BLaER1 (cell line): ENCODE measurements around the gene LLGL1.
"Not testable (repeated sequence)": the region's sequence is repeated elsewhere in the genome, so short reads cannot be mapped to it uniquely, and the experiment has no call there.

Experiments
- H3K27ac ChIP-seq: shearing (Covaris generic); formaldehyde crosslinking; 2 replicates; pipeline ENCODE4 v1.8.1; 2022
- H3K27me3 ChIP-seq: shearing (Covaris generic); formaldehyde crosslinking; 2 replicates; pipeline ENCODE4 v1.8.1; 2022
- H3K36me3 ChIP-seq: shearing (Covaris generic); formaldehyde crosslinking; 2 replicates; pipeline ENCODE4 v1.8.1; 2022
- H3K4me1 ChIP-seq: shearing (Covaris generic); formaldehyde crosslinking; 2 replicates; pipeline ENCODE4 v1.8.1; 2022
- H3K4me2 ChIP-seq: shearing (Covaris generic); formaldehyde crosslinking; 2 replicates; pipeline ENCODE4 v1.8.1; 2022
- H3K4me3 ChIP-seq: shearing (Covaris generic); formaldehyde crosslinking; 2 replicates; pipeline ENCODE4 v1.8.1; 2022
- H3K9ac ChIP-seq: shearing (Covaris generic); formaldehyde crosslinking; 2 replicates; pipeline ENCODE4 v1.8.1; 2022
- H3K9me3 ChIP-seq: shearing (Covaris generic); formaldehyde crosslinking; 2 replicates; pipeline ENCODE4 v1.8.1; 2022
- H4K20me1 ChIP-seq: shearing (Covaris generic); formaldehyde crosslinking; 2 replicates; pipeline ENCODE4 v1.8.1; 2022
- Cebpa-rat ChIP-seq: shearing (Covaris generic); IDR thresholded peaks from 2 replicates; pipeline ENCODE4 v1.8.1; 2022

Gene LLGL1

DNA sequence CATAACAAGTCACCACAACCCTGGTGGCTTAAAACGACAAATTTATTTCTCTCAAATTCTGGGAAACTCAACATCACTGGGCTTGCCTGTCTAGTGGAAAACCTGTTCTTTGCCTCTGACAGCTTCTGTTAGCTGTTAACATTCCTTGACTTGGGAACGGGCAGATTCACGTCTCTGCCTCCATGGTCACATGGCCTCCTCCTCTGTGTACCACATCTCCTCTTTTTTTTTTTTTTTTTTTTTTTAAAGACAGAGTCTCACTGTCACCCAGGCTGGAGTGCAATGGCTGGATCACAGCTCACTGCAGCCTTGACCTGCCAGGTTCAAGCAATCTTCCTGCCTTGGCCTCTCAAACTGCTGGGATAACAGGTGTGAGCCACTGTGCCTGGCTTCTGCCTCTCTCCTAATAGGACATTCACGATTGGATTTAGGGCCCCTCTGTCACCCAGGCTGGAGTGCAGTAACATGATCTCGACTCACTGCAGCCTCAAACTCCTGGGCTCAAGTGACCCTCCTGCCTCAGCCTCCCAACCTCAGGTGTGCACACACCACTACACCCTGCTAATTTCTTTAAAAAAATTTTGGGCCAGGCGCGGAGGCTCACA is 11.7 kb upstream of the LLGL1 start:
- no peaks in the 10 kb centered on the region for H3K9me3 ChIP-seq
- peaks cover 37% of the 10 kb centered on the region for H3K36me3 ChIP-seq
- no peak overlapping the region for H3K4me3 ChIP-seq
- no peak overlapping the region for H3K27ac ChIP-seq
- H3K4me2 ChIP-seq: no peak overlapping the region
- H3K9ac ChIP-seq: no peak overlapping the region
- H3K27me3 ChIP-seq: no peaks in the 10 kb centered on the region
- TF ChIP-seq Cebpa-rat: no peak
- H3K4me1 ChIP-seq: no peaks in the 10 kb centered on the region
- H4K20me1 ChIP-seq: peaks cover 24% of the 10 kb centered on the region

DNA sequence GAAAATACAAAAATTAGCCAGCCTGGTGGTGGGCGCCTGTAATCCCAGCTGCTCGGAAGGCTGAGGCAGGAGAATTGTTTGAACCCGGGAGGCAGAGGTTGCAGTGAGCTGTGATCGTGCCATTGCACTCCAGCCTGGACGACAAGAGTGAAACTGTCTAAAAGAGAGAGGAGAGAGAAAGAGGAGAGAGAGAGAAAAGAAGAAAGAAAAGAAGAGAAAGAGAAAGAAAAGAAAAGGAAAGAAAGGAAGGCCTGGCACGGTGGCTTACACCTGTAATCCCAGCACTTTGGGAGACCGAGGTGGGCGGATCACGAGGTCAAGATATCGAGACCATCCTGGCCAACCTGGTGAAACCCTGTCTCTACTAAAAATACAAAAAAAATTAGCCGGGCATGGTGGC is 8.5 kb upstream of the LLGL1 start:
- not testable (repeated sequence) for H3K27ac ChIP-seq, H3K9me3 ChIP-seq, H4K20me1 ChIP-seq, H3K27me3 ChIP-seq, H3K9ac ChIP-seq, H3K4me2 ChIP-seq, H3K36me3 ChIP-seq, H3K4me3 ChIP-seq
- H3K4me1 ChIP-seq: peaks cover 16% of the 10 kb centered on the region

DNA sequence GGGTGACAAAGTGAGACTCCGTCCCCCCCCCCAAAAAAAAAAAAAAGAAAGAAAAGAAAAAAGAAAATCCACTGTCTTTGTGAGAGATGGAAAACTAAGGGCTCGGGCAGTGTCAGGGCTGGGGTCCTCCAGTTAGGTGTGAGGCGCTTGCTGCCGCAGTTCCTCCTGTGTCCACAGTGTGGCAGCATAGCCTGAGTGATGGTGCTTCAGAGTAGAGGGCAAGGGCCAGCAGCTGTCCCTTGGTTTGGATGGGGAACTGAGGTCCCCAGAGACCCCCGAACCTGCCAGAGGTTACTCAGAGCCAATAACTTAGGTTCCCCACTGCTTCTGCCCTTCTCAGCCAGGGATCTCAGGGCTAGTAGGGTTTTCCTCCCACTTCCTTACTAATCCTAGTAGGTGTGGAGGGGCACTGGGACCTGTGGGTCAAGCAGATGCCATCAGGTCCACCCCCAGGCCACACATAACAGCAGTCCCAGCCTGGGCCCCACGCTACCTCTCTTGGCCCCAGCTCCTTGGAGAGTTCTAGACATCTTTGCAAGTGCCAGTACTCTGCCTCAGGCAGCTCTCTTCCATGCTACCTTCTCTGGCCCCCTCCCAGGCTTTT is 7.9 kb upstream of the LLGL1 start:
- Histone ChIP-seq H3K9ac (no peak overlapping the region), H3K4me1 (peaks cover 16% of the 10 kb centered on the region), H3K4me3 (no peak overlapping the region), H3K9me3 (no peaks in the 10 kb centered on the region), H3K4me2 (no peak overlapping the region), H3K27ac (peak overlapping the region; percentile 23; the same call in 1 of the 2 replicates), H3K27me3 (no peaks in the 10 kb centered on the region), H4K20me1 (no peaks in the 10 kb centered on the region), H3K36me3 (0 out of 2 replicates have a peak, but pooled peaks cover 2% of the 10 kb centered on the region)
- no peak for TF ChIP-seq Cebpa-rat

DNA sequence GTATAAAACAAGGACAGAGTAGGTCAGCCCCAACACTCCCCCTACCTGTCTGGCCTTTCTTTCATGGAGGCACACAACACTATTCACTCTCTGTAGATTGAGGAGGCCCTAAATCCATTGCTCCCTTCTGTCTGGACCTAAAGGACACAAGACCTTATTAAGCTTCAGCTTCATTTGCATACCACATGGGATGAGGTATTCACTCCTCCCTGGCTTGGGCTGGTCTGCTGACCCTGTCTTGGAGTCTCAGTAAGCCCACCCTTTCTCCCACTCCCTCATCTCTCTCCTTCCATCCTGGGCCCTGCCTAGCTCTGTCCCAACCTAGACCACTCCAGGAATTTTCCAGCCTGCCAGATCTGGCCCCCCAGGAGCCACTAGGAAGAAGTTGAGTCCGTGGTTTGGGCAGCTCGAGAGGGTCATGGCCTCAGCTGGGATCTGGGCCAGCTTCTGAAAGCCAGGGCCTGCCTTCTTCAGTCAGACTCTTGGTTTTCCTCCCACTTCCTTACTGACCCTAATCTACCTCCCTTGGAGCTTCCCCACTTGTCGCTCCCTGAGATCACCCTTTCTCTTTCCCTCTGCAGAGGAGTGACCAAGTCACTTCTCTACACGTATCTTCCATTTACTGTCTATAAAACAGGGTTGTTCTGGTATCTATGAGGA is 6.5 kb upstream of the LLGL1 start:
- Histone ChIP-seq H3K27me3 (no peaks in the 10 kb centered on the region), H3K27ac (no peak overlapping the region), H3K4me1 (peaks cover 16% of the 10 kb centered on the region), H3K4me2 (no peak overlapping the region), H3K9ac (no peak overlapping the region), H3K36me3 (no peaks in the 10 kb centered on the region), H4K20me1 (no peaks in the 10 kb centered on the region), H3K4me3 (no peak overlapping the region), H3K9me3 (no peaks in the 10 kb centered on the region)
- TF ChIP-seq Cebpa-rat: no peak

DNA sequence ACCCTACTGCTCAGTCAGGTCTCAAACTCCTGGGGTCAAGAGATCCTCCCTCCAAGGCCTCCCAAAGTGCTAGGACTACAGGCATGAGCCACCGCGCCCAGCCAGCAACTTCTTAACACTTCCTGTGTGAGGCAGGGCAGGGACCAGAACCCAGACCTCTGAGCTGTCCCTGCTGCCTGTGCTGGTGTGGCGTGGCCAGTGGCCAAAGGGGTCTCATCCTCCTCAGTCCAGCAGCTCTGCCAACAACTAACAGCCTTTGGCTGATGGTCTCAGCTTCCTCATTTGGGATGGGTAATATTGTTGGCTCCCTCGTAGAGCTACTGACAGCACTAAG is 1.4 kb upstream of the LLGL1 start:
- Histone ChIP-seq H3K9ac (no peak overlapping the region), H3K27ac (no peak overlapping the region), H3K4me3 (no peak overlapping the region), H3K36me3 (no peaks in the 10 kb centered on the region), H3K9me3 (no peaks in the 10 kb centered on the region), H3K4me1 (peaks cover 48% of the 10 kb centered on the region), H4K20me1 (peaks cover 32% of the 10 kb centered on the region), H3K4me2 (no peak overlapping the region), H3K27me3 (no peaks in the 10 kb centered on the region)
- TF ChIP-seq Cebpa-rat: no peak

DNA sequence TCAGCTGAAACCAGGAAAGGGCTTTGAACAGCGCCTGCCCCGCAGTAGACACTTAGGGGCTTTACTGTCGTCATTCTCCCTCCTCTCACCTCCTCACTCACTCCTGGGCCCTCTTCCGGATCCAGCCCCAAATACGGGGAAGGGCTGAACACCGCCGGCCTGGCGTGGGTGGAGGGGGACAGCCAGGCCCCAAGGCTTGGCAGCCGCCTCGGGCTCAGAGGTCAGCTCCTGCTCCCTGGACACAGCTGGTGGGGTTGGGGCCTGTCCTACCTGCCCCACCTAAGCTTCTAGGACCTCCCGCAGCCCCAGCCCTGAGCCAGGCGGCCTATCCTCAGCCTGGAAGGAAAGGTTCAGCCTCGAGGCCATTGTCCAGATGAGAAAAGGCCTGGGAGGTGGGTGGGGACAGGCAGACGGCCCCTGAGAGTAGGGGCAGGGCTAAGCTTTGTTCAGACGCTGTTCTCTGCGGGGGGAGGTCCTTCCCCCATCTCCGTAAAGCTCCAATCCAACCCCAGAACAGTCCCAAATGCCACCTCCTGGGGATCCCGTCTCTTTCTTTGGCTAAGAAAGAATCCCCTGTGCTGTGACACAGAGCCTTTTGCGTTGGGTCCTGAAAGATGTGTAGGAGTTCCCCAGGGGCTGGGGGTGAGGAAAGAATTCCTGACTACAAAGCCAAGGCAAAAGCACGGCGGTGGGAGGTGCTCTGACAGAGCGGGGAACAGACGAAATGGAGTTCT is 881 bp upstream of the LLGL1 start:
- no peaks in the 10 kb centered on the region for H3K9me3 ChIP-seq
- TF ChIP-seq Cebpa-rat: no peak
- peak overlapping the region; percentile 84 for H3K4me3 ChIP-seq
- H3K27me3 ChIP-seq: no peaks in the 10 kb centered on the region
- H4K20me1 ChIP-seq: peaks cover 37% of the 10 kb centered on the region
- no peaks in the 10 kb centered on the region for H3K36me3 ChIP-seq
- H3K4me2 ChIP-seq: peak overlapping the region; percentile 92
- peak overlapping the region; percentile 68 for H3K27ac ChIP-seq
- H3K9ac ChIP-seq: peak overlapping the region; percentile 69; the same call in 1 of the 2 replicates
- H3K4me1 ChIP-seq: peaks cover 48% of the 10 kb centered on the region

DNA sequence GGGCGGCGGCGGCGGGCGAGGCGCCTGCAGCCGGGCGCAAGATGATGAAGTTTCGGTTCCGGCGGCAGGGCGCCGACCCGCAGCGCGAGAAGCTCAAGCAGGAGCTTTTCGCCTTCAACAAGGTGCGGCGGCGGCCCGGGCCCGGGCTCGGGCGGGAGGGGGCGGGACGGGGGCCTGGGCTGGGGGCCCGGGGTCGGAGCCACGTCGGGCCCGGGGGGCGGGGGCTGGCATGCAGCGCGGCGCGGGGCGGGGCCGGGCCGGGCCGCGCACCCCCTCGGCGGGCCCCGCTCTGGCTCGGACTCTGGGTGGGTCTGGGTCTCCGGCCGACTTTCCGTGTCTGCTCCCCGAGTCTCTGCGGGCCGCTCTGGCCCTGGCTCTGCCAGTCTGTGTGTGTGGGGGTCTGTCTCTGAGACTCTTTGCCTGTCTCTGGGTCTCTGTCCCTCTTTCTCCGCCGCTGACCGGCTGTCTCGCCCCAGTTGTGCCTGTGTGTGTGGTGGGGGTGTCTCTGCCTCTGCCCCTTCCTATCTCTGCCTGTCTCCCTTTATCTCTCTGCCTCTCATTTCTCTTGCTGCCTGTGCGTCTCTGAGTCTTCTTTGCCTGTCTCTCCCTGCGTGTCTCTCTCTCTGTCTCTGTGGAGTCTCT is 328 bp downstream of the LLGL1 start:
- H4K20me1 ChIP-seq: peaks cover 49% of the 10 kb centered on the region
- no peaks in the 10 kb centered on the region for H3K9me3 ChIP-seq
- H3K4me3 ChIP-seq: peak overlapping the region; percentile 84
- peak overlapping the region; percentile 79 for H3K27ac ChIP-seq
- H3K36me3 ChIP-seq: peaks cover under 1% of the 10 kb centered on the region; the same call in 1 of the 2 replicates
- H3K27me3 ChIP-seq: no peaks in the 10 kb centered on the region
- peak overlapping the region; percentile 89 for H3K9ac ChIP-seq
- TF ChIP-seq Cebpa-rat: no peak
- H3K4me1 ChIP-seq: peaks cover 42% of the 10 kb centered on the region
- H3K4me2 ChIP-seq: peak overlapping the region; percentile 97

DNA sequence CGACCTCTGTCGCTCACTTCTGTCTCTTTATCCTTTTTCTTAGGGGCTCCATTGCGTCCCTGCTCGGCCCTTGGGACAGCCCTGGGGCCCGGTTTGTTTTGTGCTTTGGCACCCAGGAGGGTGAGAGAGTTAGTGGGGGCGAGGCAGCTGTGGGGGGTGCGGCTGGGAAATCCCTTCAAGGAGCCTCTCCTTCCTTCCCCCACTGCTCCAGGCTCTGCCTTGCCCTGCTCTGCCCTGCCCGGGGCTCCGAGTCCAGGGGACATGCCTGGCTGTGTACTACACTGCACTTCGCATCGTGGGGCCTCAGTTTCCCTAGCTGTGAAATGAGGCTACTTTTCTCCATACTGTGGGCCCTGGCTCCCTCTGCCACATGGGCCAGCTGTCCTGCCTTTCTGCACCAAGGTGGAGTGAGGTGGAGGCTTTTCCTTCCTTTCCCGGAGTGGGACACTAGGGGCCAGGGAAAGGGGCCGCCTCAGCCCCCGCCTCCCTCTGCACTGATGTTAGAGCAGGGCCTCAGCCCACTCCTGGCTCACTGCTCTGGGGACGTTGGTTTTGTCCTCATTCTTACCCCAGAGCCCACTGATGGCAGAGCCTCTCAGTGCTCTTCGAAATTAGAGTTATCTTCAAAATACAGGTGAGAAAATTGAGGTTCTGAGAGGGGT is 980 bp downstream of the LLGL1 start:
- Histone ChIP-seq H3K27ac (peak overlapping the region; percentile 79), H3K27me3 (no peaks in the 10 kb centered on the region), H3K4me2 (peak overlapping the region; percentile 97), H3K9ac (peak overlapping the region; percentile 89), H3K9me3 (no peaks in the 10 kb centered on the region), H3K36me3 (peaks cover 7% of the 10 kb centered on the region; the same call in 1 of the 2 replicates), H4K20me1 (peaks cover 55% of the 10 kb centered on the region), H3K4me1 (peaks cover 35% of the 10 kb centered on the region), H3K4me3 (peak overlapping the region; percentile 84)
- no peak for TF ChIP-seq Cebpa-rat

DNA sequence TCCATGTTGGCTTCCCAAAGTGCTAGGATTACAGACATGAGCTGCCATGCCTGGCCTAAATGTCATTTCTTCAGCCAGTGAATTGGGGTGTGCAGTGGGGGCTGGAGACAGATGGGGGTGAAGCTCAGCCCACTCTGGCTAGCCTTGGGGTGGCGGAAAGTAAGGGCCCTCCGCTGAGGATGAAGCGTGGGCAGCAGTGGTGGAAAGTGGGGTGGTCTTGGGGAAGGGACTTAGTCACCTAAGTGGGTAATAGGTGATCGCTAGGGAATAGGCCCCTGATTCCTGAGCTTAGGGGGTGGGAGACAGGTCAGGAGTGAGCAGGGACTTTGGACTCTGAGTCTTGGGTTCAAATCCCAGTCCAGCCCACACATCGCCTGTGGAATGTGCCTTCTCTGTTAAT is 2.2 kb downstream of the LLGL1 start:
- H3K4me3 ChIP-seq: no peak overlapping the region
- TF ChIP-seq Cebpa-rat: no peak
- no peaks in the 10 kb centered on the region for H3K9me3 ChIP-seq
- peaks cover 18% of the 10 kb centered on the region for H3K36me3 ChIP-seq
- H3K9ac ChIP-seq: no peak overlapping the region
- no peaks in the 10 kb centered on the region for H3K27me3 ChIP-seq
- no peak overlapping the region for H3K4me2 ChIP-seq
- peaks cover 32% of the 10 kb centered on the region for H3K4me1 ChIP-seq
- peaks cover 68% of the 10 kb centered on the region for H4K20me1 ChIP-seq
- H3K27ac ChIP-seq: no peak overlapping the region
